Measurements from ENCODE around the gene TLE2. TPM values are rescaled to one million over a fixed set of nuclear protein-coding genes. Genes with fewer than 3 reads are reported as not detected.

The TLE2 gene
- polyA plus RNA-seq, 1 of the 3 experiments (the other 2 are of a cell fraction) = 2.3 TPM

DNA sequence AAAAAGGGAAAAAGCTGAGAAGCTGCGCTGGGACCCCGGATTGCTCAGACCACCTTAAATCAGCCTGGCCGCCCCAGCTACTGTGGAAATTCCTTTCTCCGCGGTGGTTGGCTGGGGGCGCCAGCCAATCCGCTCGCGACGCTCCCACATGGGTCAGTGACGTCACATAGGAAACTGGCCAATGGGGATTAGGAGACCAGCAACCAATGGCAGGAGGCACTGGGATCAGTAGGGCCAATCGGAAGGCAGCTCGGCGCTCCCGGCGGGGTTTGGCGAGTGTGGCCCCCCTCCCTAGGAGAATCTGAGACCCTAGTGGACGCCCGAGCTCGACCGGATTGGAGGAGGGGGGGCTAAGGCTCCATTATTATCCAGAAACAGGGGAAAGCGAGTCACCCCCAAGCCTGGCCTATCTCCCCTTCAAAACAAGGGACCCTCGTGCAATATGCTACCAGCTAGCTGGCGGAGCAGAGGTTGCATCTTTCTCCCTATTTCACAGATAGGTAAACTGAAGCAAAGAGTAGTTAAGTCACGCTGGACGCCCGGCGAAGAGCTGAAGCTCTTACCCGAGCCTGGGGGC is 6.5 kb upstream of the TLE2 start:
- Histone ChIP-seq H3K4me1 (ENCODE audit: control insufficient read depth in 1 of 2, insufficient read depth in 2 of 2, low read depth in 1 of 2, low read length in 1 of 2) (peaks cover 0 to 14% of the 10 kb centered on the region in 2 experiments; a peak in 1 of 4 replicates), H3K27ac (ENCODE audit: low read depth in 2 of 2, low read length in 1 of 2) (peak overlapping the region; percentile 74 to 83), H3K36me3 (replicated peaks in 1 of 2; ENCODE audit: control insufficient read depth in 1 of 2, insufficient read depth in 2 of 2, low read length in 1 of 2) (no peaks in the 10 kb centered on the region), H3F3A (replicated peaks; ENCODE audit: insufficient read depth) (peaks cover 9% of the 10 kb centered on the region), H2AFZ (ENCODE audit: low read depth) (peak overlapping the region; percentile 98), H4K20me1 (ENCODE audit: insufficient read depth) (no peaks in the 10 kb centered on the region), H3K4me3 (ENCODE audit: low read depth in 2 of 2, low read length in 1 of 2) (peak overlapping the region; percentile 49 to 69), H3K4me2 (peak overlapping the region; percentile 99), H3K9me2 (no peaks in the 10 kb centered on the region), H3K9ac (peak overlapping the region; percentile 54), H3K9me3 (no peaks in the 10 kb centered on the region), H3K27me3 (ENCODE audit: insufficient read depth) (peaks cover 31% of the 10 kb centered on the region), H3K79me2 (ENCODE audit: insufficient read depth) (no peaks in the 10 kb centered on the region)
- WGBS (ENCODE audit: low lambda C conversion rate) = 1% methylated on average over 18 of the region's 29 CpGs
- peak; percentile 98 for DNase-seq
- ChIA-PET POLR2A (interaction anchor here (0.5 to 3.4 kb wide), 11 partner anchors 11 to 151 kb away, joined by 3 to 21 read pairs (median 4); no protein-coding TSS in a partner anchor), CTCF (interaction anchor here (0.7 to 3.5 kb wide), 19 partner anchors 8 to 148 kb away, joined by 3 to 20 read pairs (median 6); partner anchors contain the start of genes TLE5 and TLE6)
- TF ChIP-seq RXRA (IDR thresholded peaks at IDR 0.05; ENCODE audit: borderline replicate concordance, low read depth) = no peak
- TF ChIP-seq MAX (IDR thresholded peaks at IDR 0.05; ENCODE audit: low read depth) = no peak
- TF ChIP-seq, protein P1, sequence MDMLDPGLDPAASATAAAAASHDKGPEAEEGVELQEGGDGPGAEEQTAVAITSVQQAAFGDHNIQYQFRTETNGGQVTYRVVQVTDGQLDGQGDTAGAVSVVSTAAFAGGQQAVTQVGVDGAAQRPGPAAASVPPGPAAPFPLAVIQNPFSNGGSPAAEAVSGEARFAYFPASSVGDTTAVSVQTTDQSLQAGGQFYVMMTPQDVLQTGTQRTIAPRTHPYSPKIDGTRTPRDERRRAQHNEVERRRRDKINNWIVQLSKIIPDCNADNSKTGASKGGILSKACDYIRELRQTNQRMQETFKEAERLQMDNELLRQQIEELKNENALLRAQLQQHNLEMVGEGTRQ (IDR thresholded peaks at IDR 0.05; ENCODE audit: borderline replicate concordance, low read depth, low read length) = no peak
- no peak for TF ChIP-seq RAD21 (IDR thresholded peaks at IDR 0.05; ENCODE audit: low read length)
- TF ChIP-seq TEAD4 (IDR thresholded peaks at IDR 0.05; ENCODE audit: borderline replicate concordance, insufficient read depth) = no peak
- TF ChIP-seq CHD2 (IDR thresholded peaks at IDR 0.05; ENCODE audit: low read length, partially characterized antibody) = peak; percentile 64
- no peak for TF ChIP-seq EZH2phosphoT487 (IDR thresholded peaks at IDR 0.05; ENCODE audit: borderline replicate concordance, low read depth)
- TF ChIP-seq, protein P2, sequence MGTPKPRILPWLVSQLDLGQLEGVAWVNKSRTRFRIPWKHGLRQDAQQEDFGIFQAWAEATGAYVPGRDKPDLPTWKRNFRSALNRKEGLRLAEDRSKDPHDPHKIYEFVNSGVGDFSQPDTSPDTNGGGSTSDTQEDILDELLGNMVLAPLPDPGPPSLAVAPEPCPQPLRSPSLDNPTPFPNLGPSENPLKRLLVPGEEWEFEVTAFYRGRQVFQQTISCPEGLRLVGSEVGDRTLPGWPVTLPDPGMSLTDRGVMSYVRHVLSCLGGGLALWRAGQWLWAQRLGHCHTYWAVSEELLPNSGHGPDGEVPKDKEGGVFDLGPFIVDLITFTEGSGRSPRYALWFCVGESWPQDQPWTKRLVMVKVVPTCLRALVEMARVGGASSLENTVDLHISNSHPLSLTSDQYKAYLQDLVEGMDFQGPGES (IDR thresholded peaks at IDR 0.05; ENCODE audit: low read depth, low read length) = peak; percentile 64
- 0 out of 2 replicates have a peak, but pooled peaks have one; percentile 5 for TF ChIP-seq MXI1 (IDR thresholded peaks at IDR 0.05; ENCODE audit: low read depth, low read length)
- TF ChIP-seq, protein P3, sequence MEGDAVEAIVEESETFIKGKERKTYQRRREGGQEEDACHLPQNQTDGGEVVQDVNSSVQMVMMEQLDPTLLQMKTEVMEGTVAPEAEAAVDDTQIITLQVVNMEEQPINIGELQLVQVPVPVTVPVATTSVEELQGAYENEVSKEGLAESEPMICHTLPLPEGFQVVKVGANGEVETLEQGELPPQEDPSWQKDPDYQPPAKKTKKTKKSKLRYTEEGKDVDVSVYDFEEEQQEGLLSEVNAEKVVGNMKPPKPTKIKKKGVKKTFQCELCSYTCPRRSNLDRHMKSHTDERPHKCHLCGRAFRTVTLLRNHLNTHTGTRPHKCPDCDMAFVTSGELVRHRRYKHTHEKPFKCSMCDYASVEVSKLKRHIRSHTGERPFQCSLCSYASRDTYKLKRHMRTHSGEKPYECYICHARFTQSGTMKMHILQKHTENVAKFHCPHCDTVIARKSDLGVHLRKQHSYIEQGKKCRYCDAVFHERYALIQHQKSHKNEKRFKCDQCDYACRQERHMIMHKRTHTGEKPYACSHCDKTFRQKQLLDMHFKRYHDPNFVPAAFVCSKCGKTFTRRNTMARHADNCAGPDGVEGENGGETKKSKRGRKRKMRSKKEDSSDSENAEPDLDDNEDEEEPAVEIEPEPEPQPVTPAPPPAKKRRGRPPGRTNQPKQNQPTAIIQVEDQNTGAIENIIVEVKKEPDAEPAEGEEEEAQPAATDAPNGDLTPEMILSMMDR (IDR thresholded peaks at IDR 0.05) = no peak
- TF ChIP-seq NFIC (IDR thresholded peaks at IDR 0.05; ENCODE audit: borderline replicate concordance) = no peak
- no peak for TF ChIP-seq GABPA (IDR thresholded peaks at IDR 0.05; ENCODE audit: low read depth)
- TF ChIP-seq SIN3A (IDR thresholded peaks at IDR 0.05; ENCODE audit: borderline replicate concordance, low read depth, low read length) = no peak
- TF ChIP-seq RFX5 (IDR thresholded peaks at IDR 0.05; ENCODE audit: low read length) = peak; percentile 89
- TF ChIP-seq POLR2AphosphoS5 (IDR thresholded peaks at IDR 0.05; ENCODE audit: low read depth, low read length) = peak; percentile 37; the same call in 1 of the 2 replicates
- no peak for TF ChIP-seq FOXM1 (IDR thresholded peaks at IDR 0.05; ENCODE audit: low read depth)
- no peak for TF ChIP-seq TCF12 (IDR thresholded peaks at IDR 0.05)
- no peak for TF ChIP-seq FOSL2 (IDR thresholded peaks at IDR 0.05; ENCODE audit: borderline replicate concordance, low read depth)
- no peak for TF ChIP-seq NRF1 (IDR thresholded peaks at IDR 0.05; ENCODE audit: low read depth, low read length)
- TF ChIP-seq ELF1 (IDR thresholded peaks at IDR 0.05) = no peak; the same call in 1 of the 2 replicates
- TF ChIP-seq GATA2 (CRISPR knock-in tag; IDR thresholded peaks at IDR 0.05) = no peak
- TF ChIP-seq MEF2A (IDR thresholded peaks at IDR 0.05; ENCODE audit: borderline replicate concordance, low read depth) = no peak
- TF ChIP-seq REST (IDR thresholded peaks at IDR 0.05; ENCODE audit: low read depth, low read length) = no peak
- no peak for TF ChIP-seq YY1 (IDR thresholded peaks at IDR 0.05; ENCODE audit: low read depth)
- no peak for TF ChIP-seq TAF1 (IDR thresholded peaks at IDR 0.05; ENCODE audit: borderline replicate concordance, low read depth, low read length)
- TF ChIP-seq, protein P4, sequence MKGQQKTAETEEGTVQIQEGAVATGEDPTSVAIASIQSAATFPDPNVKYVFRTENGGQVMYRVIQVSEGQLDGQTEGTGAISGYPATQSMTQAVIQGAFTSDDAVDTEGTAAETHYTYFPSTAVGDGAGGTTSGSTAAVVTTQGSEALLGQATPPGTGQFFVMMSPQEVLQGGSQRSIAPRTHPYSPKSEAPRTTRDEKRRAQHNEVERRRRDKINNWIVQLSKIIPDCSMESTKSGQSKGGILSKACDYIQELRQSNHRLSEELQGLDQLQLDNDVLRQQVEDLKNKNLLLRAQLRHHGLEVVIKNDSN (IDR thresholded peaks at IDR 0.05; ENCODE audit: borderline replicate concordance, low read depth) = no peak; the same call in 1 of the 2 replicates
